Activated gamma-delta T cell treated with anti-CD3 and anti-CD28 coated beads, Interleukin-2, amount 50 U/mL, for 16 hours (primary cell): ENCODE measurements around the gene ASCC1.
"Not testable (repeated sequence)": the region's sequence is repeated elsewhere in the genome, so short reads cannot be mapped to it uniquely, and the experiment has no call there.

ENCODE experiments used
- DNase-seq: peaks from one replicate; pipeline ENCODE4 v3.0.0-alpha.2; 2020; ENCODE audit warnings: low read depth

ASCC1 gene

DNA sequence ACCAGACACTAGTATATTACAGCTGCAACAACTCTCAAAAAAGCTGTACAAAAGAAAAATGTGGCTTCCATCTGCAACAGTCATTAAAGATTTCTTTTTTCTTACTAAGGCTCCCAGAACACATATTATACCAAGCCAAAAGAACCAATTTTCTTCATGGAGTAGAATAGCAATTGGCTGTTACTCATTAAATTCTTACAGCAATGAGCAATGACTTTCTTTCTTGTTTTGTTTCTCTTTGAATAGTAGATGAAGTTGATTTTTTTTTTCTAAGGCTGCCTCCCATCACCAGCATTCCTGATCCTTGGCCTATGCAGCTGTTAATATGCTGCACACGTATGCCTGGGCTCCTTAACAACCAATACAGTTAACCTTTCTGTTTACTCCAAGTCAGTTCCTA is 91.1 kb downstream of the ASCC1 start:
- no peak for DNase-seq

DNA sequence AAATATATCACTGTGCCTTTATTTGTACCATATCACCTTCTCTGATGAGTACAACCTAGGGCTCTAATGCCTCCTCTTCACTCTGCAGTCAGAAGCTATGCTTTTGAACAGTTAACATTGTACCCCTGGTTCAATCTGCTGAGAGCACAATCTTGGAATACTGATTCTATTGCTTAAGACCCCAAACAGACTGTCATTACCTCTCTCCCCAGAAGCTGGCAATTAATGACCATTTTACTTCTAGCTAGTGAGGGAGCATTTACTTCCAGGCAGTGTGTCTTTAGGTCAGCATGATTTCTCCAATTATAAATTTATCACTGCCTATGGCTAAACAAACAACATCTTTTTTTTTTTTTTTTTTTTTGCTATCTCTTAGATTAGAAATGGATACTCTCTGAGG is 91.7 kb downstream of the ASCC1 start:
- no peak for DNase-seq

DNA sequence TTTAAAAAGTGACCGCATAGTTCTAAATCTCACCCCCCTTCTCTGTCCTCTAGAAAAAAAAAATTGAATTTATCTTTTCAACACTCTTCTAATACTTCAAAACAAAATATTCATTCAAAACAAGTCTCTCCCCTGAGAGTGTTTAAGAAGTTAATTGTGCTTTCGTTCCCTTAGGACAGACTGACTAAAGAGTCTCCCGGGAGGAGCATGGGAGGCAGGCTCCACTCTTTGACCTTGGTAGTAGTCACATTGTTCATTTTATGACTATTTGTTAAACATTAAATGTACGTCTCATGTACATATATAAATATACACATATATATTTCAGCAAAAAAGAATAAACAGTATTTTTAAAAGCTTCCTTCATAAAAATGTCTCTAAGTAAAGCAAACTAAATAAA is 92.5 kb downstream of the ASCC1 start:
- no peak for DNase-seq

DNA sequence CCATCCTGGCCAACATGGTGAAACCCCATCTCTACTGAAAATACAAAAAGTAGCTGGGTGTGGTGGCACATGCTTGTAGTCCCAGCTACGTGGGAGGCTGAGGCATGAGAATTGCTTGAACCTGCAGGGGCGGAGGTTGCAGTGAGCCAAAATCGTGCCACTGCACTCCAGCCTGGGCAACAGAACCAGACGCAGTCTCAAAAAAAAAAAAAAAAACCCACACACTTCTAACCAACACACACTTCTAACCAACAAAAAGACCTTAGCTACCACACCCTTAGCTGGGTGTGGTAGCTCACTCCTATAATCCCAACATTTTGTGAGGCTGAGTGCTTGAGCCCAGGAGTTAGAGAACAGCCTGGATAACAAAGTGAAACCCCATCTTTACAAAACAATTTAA is 93.9 kb downstream of the ASCC1 start:
- no peak for DNase-seq

DNA sequence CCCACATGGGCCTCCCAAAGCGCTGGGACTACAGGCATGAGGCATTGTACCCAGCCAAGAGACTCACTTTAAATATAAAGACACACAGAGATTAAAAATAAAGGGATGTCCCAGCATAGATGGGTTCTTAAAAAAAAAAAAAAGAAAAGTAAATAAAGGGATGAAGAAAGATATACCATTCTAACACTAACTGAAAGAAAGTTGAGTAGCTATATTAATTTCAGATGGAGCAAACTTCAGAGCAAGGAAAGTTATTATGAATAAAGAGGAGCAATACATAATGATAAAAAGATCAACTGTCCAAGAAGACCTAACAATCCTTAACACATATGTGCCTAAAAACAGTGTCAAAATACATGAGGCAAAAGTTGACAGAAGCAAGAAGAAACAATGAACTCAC is 94.7 kb downstream of the ASCC1 start:
- DNase-seq: no peak

DNA sequence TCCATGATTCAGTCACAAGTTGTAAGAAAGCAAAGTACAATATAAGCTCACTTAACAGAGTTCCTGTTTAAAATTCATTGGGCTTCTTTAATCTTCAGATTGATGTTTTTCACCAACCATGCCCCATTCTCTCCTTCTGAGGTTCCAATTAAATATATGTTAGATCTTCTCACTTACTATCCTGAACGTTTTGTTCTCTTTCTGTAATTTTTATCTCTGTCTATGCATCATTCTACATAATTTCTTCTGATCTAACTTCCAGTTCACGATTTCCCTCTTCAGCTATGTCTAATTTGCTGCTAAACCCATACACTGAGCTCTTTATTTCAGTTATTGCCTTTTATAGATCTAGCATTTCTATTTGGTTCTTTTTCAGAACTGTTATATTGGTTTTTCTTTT is 99.7 kb downstream of the ASCC1 start:
- no peak for DNase-seq

DNA sequence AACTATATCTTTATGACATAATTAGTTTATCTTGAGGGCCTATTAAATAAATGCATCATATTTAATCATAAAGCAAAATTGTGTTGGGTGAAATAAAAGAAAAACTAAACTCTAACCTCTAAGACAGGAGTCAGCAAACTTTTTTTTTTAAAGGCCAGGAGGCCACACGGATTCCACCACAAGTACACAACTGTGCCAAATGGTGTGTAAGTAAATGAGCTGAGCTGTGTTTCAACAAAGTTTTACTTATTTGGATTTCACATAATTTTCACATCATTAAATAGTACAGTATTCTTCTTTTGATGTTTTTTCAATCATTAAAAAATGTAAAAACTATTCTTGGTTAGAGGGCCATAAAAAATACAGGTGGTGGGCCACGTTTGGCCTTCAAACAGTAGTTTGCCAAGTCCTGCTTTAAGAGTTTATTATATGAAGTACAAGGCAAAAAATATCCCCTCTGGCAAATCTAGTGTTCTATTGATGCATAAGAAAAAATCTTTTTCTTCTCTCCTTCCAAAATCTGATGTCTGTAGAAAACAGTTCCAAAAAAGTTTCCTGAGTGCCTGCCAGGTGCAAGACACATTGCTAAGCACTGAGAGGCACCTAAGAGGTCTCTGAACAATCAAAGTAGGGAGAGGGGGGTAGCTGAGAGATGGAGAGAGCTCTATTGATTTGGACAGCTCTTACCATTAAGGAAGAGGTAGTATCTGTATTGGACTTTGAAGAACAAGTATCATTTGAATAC is 101.2 kb downstream of the ASCC1 start:
- DNase-seq: no peak

DNA sequence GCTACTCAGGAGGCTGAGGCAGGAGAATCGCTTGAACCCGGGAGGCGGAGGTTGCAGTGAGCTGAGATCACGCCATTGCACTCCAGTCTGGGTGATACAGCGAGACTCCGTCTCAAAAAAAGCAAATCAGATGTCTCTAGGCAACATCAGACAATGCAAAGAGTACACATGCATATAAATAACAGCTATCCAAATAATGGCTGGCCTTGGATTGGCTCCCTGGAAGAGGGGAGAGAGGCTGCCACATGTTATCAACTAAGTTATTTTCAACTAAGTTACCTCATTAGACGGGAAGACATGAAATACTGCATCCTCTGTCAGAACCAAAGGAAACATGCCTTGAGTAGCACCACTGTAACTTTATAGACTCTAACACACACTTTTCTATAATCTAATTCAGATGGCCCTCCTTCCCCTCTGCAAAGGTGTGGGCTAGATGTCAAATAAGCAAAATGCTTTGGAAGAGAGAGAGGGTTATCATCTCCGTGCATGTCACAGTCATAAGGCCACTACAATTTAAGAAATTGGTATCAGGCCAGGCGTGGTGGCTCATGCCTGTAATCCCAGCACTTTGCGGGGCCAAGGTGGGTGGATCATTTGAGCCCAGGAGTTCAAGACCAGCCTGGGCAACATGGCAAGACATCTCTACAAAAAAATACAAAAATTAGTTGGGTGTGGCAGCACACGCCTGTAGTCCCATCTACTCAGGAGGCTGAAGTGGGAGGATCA is 105.2 kb downstream of the ASCC1 start:
- DNase-seq: no peak

DNA sequence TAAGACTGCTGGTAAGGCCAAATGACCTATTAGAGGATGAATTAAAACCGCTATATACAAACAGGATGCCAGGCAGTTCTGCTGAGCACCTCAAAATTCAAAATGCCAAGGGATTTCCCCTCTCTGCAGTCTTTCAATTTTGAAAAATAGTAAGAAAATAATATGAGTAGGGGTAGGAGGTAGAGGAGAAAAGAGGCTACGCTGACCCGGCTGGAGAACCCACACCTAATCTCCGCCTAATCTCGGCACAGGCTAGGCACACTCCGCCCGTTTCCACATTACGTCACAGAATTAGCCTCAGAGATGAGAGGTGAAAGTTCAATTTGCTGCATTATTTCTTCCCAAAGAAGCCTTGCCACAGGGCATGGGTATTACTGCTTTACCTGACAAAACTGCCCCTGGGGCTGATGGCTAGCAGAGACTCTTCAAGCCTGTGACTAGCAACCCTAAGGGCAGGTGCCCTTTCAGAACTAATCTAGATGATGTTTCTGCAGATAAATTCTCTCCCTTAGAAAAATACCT is 106.4 kb downstream of the ASCC1 start:
- no peak for DNase-seq

DNA sequence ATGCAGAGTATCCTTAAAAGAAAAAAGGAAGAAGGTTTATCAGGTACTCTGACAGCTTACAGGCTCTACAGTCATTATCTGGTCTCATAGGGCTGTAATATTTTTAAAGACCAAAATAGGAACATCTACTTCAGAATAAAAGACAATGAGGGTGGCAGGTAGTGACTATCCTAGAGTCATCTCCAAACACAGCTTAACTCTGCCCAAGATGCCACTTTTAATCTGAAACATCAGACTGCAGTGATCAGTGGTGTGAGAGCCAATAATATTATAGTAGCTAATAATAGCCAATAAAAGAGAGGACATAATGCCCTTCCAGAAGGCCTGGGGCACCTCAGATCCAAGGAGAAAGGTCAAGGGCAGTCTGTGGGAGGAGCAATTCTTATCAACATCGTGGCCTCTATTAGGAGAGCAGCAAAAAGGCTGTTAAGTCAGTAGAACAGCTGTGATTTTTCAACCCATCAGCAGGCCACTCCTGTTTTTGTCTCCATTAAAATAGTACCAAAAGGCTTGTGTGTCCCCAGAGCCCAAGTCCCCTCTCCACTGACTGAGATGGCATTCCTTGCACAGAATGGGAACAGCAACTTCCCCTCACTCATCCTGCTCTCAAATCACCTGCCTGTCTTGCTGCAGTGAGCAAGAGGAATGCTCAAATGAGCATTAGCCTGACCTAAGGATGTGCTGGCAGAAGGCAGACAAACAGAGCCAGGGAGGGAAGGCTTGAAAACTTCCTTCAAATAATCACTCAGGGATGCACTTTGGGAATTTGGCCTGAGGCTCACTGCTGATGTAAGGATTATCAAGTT is 107.0 kb downstream of the ASCC1 start:
- no peak for DNase-seq

DNA sequence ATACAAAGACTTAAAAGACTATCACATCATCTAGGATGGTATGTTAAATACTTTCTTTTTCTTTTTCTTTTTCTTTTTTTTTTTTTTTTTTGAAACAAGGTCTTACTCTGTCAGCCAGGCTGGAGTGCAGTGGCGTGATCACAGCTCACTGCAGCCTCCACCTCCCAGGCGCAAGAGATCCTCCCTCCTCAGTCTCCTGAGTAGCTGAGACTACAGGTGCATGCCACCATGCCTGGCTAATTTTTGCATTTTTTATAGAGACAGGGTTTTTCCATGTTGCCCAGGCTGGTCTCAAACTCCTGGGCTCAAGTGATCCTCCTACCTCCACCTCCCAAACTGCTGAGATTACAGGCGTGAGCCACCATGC is 108.1 kb downstream of the ASCC1 start:
- not testable (repeated sequence) for DNase-seq

DNA sequence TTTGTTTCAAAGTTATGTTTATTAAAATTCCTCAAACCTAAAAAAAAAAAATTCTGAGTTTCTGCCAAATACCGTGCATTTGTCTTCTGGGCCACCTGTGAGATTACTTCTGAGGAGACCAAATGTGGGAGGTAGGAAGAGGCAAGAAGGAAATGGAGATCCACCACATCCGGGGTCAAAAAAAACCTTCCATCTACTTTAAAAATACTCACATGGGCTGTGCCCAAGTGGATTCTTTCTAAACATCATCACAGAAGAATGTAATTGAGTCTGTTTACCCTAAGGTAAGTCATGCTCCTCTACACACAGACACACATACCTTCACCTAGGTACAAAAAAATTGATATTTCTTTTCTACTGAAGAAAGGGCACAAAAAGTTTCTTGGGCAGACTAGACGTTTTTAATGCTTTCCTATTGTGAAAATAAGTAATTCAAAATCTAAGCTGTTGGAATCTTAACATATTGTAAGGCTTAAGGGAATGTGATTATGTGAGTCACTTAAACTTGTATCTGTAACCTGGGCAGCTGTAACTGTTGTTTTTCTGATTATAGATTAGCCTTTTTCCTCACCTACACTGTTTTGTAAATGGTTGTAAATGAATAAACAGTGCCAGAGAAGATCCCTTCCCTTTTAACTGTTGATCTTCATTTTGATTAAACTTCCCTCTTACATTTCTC is 108.6 kb downstream of the ASCC1 start:
- DNase-seq: no peak

DNA sequence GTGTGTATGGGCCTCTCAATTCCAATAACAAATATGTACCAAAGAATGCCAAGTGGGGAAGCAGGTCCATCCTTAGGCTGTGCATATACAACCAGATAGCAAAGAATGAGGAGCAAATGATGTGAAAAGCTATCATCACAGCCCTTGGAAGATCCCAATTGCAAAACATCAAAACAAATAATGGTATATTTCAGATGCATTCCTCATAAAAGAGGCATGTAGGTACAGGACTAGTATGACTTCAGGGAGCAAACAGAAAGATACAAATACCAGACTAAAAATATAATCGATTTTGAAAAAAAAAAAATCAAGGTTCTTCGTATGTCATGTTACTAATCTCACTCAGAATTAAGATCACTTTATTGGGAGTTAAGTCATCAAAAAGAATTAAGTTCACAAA is 109.2 kb downstream of the ASCC1 start:
- no peak for DNase-seq

DNA sequence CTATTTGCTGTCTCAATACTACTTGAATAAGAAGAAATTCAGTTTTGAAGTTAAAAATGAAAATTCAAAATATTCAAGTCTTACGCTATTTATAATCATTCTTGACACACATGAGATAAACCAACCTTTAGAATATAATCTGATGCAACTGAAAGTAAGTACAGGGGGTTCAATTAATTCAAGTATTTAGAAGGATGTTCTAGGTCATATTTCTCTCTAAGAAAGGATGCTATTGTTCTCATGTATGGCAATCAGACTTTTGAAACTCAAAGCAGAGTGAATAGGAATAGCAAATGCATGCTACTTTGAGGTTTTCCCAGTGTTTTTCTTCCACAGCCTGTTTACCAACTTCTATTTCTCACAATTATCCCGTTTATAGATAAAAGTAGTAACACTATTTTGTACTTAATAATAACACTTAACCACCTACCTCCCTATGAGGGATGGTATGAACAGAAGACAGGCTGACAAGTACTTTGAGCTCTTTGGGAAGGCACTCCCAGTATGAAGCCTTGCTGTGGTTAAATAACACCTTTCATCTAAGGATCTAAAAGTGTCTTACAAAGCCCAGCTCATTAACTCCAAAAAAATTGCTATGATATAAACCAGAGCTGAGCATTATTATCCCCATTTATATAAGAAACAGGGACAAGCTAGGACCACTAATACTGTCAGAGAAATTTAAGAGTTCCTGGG is 109.8 kb downstream of the ASCC1 start:
- no peak for DNase-seq

DNA sequence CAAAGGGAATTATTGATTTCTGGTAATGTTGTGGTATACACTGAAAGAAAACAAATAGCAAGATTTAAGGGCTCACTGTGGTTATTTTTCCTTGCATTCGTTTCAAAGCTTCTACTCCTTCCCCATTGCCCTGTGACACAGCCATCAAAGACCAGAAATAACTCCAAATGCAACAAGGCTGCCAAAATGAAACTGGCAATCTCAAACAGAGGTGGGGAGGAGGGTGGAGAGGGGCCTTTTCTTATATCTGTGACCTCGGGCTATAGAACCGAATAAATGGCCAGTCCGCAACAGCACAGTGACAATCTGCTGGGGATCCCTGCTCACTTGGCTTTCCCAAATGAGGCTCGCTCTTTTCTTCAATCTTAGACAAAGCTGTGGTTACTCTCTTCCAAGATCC is 110.4 kb downstream of the ASCC1 start:
- DNase-seq: no peak

DNA sequence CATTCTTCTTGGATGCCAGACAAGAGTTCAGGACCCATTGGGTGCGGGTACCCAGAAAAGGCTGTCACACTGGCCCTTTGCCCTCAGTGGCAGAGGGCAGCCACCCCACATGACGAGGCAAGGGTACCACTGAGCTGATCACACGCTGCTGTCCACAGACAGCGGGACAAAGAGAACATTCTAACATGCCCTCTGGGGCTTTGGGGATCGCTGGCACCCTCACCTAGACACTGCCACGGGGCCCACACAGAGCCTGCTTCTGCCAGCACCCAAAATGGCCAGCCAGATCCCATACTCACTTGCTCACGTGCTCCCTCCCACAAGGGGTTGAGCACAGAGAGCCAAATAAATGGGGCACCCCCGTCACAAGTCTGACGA is 111.0 kb downstream of the ASCC1 start:
- DNase-seq: no peak

DNA sequence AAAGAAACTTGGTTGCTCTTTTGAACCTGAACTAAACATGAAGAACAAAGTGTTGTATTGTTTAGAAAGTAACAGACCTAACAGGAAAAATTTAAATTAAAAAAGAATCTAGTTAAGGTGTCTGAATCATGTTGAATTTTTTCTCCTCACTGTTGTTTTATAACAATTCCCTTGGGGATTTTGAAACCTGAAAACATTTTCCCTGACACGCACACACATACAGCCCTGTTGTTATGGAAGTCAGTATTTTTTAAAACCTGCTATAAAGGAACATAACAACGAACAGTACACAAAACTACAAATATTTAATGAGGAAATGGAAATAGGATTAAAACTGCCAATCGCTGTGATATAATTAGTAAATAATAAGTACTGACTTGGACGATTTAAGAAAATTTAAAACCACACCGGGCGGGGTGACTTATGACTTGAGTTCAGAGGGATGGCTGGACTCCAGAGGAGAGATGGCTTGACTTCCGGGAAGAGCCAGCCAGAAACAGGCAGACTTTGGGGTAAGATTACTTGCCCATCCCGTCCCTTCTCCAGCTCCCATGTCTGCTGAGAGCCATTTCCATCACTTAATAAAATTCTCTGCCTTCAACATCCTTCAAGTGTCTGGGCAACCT is 111.5 kb downstream of the ASCC1 start:
- DNase-seq: no peak

DNA sequence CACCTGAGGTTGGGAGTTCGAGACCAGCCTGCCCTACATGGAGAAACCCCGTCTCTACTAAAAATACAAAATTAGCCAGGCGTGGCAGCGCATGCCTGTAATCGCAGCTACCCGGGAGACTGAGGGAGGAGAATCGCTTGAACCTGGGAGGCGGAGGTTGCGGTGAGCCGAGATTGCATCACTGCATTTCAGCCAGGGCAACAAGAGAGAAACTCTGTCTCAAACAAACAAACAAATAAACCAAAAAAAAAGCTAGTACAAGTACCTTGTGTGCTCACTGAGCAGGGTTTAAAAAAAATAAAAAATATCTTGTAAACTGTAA is 116.5 kb downstream of the ASCC1 start:
- DNase-seq: no peak

DNA sequence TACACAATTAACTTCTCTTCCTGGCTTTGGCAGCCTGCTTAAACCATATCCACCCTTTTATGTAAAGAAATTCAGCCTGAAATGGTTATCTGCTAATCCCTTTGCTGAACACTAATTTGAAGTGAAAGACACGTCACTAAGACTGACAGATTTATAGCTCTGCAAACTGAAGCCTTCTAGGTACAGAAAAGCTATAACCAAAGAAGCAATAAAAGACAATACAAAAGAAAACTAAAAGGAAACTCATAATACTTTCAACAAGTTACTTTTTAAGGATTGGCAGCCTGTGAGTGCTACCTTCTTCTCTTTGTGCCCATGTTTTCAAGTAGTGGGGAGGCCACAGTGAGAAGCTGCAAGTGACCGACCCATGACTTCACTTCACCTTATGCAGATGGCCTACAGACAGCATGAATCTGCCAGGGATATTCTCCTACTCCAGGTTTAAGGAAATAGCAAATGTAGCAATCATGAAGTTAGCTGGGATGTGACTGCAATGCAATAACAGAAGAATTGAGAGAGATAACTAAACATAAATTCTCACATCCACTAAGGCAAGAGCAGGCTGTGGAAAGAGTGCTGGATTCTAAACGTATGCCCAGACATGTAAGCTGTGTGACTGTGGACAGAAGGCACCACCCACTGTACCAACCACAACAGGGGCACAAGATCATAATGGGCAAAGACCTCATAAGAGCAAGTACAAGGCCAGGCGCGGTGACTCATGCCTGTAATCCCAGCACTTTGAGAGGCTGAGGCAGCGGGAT is 117.1 kb downstream of the ASCC1 start:
- no peak for DNase-seq

DNA sequence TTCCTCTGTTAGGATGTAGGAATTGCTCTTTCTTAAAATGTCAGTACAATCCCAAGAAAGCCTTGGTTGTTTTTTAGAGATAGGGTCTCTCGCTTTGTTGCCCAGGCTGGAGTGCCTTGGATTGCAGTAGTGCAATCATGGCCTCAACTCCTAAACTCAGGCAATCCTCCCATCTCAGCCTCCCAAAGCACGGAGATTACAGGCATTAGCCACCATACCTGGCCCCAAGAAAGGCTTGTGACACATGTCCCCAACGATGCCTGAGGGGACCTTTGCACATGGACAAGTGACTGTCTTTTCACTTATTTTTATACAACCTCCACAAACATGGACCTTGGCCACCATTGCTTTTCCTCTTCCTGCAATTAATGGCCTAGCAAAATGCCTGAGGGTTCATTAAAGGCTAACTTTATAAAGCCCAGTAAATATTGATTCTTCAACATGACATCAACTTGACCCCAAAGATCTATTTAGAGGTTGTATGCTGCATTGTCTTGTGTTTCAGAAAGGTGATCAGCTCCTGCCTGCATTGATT is 117.7 kb downstream of the ASCC1 start:
- no peak for DNase-seq
